ENCODE data around the gene NOP10. TPM values are rescaled to one million over a fixed set of nuclear protein-coding genes. Genes with fewer than 3 reads are reported as not detected.

NOP10 gene
- total RNA-seq, 1 experiment from 2014 or later = 235 TPM

GRCh38 chr15:34374816-34375215 is 31.9 kb upstream of the NOP10 start:
- Mint-ChIP-seq H3K36me3 (ENCODE audit: insufficient read depth in 1 of 3, low read depth in 3 of 3) (peaks cover 6 to 19% (median 16%) of the 10 kb centered on the region in 3 experiments; a peak in 5 of 7 replicates), H3K9me3 (peaks cover 20 to 26% of the 10 kb centered on the region in 2 experiments), H3K27ac (no peak overlapping the region), H3K4me3 (no peak overlapping the region), H3K27me3 (ENCODE audit: low read depth) (peaks cover 13% of the 10 kb centered on the region), H3K4me1 (peaks cover 11 to 18% of the 10 kb centered on the region in 2 experiments)
- no peak overlapping the region for H4K8ac ChIP-seq (replicated peaks; ENCODE audit: insufficient read length, low read depth, low read length)
- H2BK15ac ChIP-seq (ENCODE audit: low read depth, low read length) = no peak overlapping the region
- H3T11ph ChIP-seq (ENCODE audit: low read length) = no peak overlapping the region
- no peak overlapping the region for H4K5ac ChIP-seq (ENCODE audit: insufficient read length, low read depth, low read length)
- H3K27me3 ChIP-seq (ENCODE audit: insufficient read depth, low read length) = no peaks in the 10 kb centered on the region
- H3K9ac ChIP-seq (ENCODE audit: extremely low read depth, insufficient read length, low read length) = no peak overlapping the region
- H3K23me2 ChIP-seq (ENCODE audit: insufficient read length, low read depth, low read length, poor library complexity, severe bottlenecking) = no peaks in the 10 kb centered on the region
- no peak overlapping the region for H3K18ac ChIP-seq (ENCODE audit: insufficient read length, low read depth, low read length)
- no peak overlapping the region for H2AK5ac ChIP-seq (ENCODE audit: insufficient read length, low read length)
- no peaks in the 10 kb centered on the region for H3K4me1 ChIP-seq (ENCODE audit: insufficient read depth, low read length)
- no CpG with 5 or more reads among the region's 2 CpGs for WGBS (ENCODE audit: extremely low coverage, insufficient read length, low lambda C conversion rate)
- H2BK12ac ChIP-seq (ENCODE audit: insufficient read length, low read depth, low read length) = no peak overlapping the region
- H2AFZ ChIP-seq (ENCODE audit: low read length) = no peak overlapping the region
- no peak overlapping the region for H3K23ac ChIP-seq (ENCODE audit: insufficient read length, low read depth, low read length)
- H3K79me1 ChIP-seq (ENCODE audit: insufficient read depth, low read depth, low read length, poor library complexity, severe bottlenecking) = no peaks in the 10 kb centered on the region
- H3K79me2 ChIP-seq (ENCODE audit: insufficient read depth, low read length) = no peaks in the 10 kb centered on the region
- H3K14ac ChIP-seq (ENCODE audit: insufficient read depth, low read length) = no peak overlapping the region
- H3K9me3 ChIP-seq (ENCODE audit: control insufficient read depth, low read depth, low read length) = no peaks in the 10 kb centered on the region
- H4K91ac ChIP-seq (ENCODE audit: insufficient read length, low read depth, low read length) = no peak overlapping the region
- no peak overlapping the region for H2BK5ac ChIP-seq (ENCODE audit: insufficient read length, low read length)
- no peak overlapping the region for H3K27ac ChIP-seq (ENCODE audit: insufficient read length, low read depth, low read length)
- no peak overlapping the region for H2BK20ac ChIP-seq (ENCODE audit: low read depth, low read length, poor library complexity, severe bottlenecking)
- H3K4me2 ChIP-seq (ENCODE audit: insufficient read depth, insufficient read length, low read length) = no peak overlapping the region
- H4K20me1 ChIP-seq (ENCODE audit: control insufficient read depth, insufficient read depth, insufficient read length) = no peaks in the 10 kb centered on the region
- no peak for TF ChIP-seq CTCF (conservative IDR thresholded peaks at IDR 0.05)
- H2BK120ac ChIP-seq (ENCODE audit: low read depth, low read length, poor library complexity, severe bottlenecking) = no peak overlapping the region
- no peak overlapping the region for H3K4ac ChIP-seq (ENCODE audit: low read depth, low read length)
- no peak for DNase-seq
- no peak overlapping the region for H3K56ac ChIP-seq (ENCODE audit: insufficient read length, low read depth, low read length)
